Neutrophil (primary cell): ENCODE results near the gene WDR70.

ENCODE experiments used
- H3K27ac ChIP-seq: fragments of 200-600 bp; sonication (generic); 2 replicates; pipeline ENCODE4 v1.5.1; 2016; ENCODE audit warnings: mild to moderate bottlenecking, moderate library complexity
- H3K27me3 ChIP-seq: fragments of 200-600 bp; sonication (generic); 2 replicates; pipeline ENCODE4 v1.6.0; 2016; ENCODE audit warnings: mild to moderate bottlenecking
- H3K36me3 ChIP-seq: fragments of 200-600 bp; sonication (generic); 2 replicates; pipeline ENCODE4 v1.5.1; 2017
- H3K4me1 ChIP-seq, 2 experiments: fragments of 200-600 bp in 1 of 2; sonication (generic) in 1 of 2; 1 replicate in 1 of 2; 2 replicates in 1 of 2; pipeline versions ENCODE4 v1.5.1 to v1.6.1; 2013 to 2016; ENCODE audit warnings: low read depth in 1 of 2, low read length in 1 of 2, mild to moderate bottlenecking in 1 of 2, moderate library complexity in 1 of 2; ENCODE audit not compliant: control insufficient read depth in 1 of 2, insufficient read depth in 1 of 2
- H3K4me3 ChIP-seq, 2 experiments: fragments of 200-600 bp in 1 of 2; sonication (generic) in 1 of 2; 1 replicate in 1 of 2; 2 replicates in 1 of 2; pipeline ENCODE4 v1.5.1; 2013 to 2016; ENCODE audit warnings: low read depth in 1 of 2, low read length in 1 of 2, mild to moderate bottlenecking in 1 of 2, moderate library complexity in 1 of 2
- H3K9me3 ChIP-seq: fragments of 200-600 bp; sonication (generic); 2 replicates; pipeline ENCODE4 v1.5.1; 2016
- CTCF ChIP-seq: fragments of 200-600 bp; sonication (generic); IDR thresholded peaks from 2 replicates; pipeline ENCODE4 v1.5.1; 2016; ENCODE audit warnings: antibody characterized with exemption

WDR70 gene

GRCh38 chr5:37567566-37567965 is 188.4 kb downstream of the WDR70 start:
- TF ChIP-seq CTCF: no peak
- H3K36me3 ChIP-seq: no peaks in the 10 kb centered on the region
- H3K4me1 ChIP-seq: peaks cover 11 to 18% of the 10 kb centered on the region in 2 experiments
- H3K4me3 ChIP-seq: no peak overlapping the region
- no peak overlapping the region for H3K27ac ChIP-seq
- no peaks in the 10 kb centered on the region for H3K9me3 ChIP-seq
- no peaks in the 10 kb centered on the region for H3K27me3 ChIP-seq

DNA sequence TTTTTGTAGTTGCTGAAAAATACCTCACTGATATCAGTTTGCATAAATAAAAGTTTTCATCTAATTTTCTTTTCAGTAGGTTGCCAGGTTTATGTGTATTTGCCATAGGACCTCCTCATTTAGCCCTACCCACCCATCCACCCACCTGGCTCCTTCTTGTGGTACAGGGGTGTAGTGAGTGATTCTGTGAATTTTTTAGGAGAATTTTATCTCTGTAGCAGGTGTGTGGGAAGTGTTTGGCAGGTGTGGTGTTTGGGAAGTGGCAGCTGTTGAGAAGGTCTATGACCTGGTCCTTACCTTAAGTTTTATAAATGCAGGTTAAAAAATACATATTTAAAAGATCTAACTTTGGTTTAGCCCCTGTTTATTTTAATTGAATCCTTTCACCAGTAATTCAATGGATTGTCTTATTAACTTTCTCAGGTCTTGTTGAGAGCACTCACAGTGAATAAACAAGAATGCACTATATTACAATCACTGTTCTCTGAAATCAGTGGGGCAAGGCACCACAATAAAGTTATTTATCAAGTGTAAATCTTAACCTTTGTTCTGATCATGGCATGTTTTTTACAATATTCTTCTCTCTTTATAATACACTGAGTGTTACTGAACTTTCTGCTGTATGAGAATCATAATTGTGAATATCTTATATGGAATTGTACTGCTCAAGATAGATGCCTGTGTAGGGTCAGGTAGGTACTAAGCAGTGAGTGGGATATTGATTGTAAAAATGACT is 189.1 kb downstream of the WDR70 start:
- Histone ChIP-seq H3K4me1 (peaks cover 11 to 21% of the 10 kb centered on the region in 2 experiments), H3K36me3 (no peaks in the 10 kb centered on the region), H3K9me3 (no peaks in the 10 kb centered on the region), H3K27ac (no peak overlapping the region), H3K27me3 (no peaks in the 10 kb centered on the region), H3K4me3 (no peak overlapping the region)
- no peak for TF ChIP-seq CTCF

GRCh38 chr5:37568893-37569292 is 189.8 kb downstream of the WDR70 start:
- Histone ChIP-seq H3K27me3 (no peaks in the 10 kb centered on the region), H3K4me3 (no peak overlapping the region), H3K36me3 (no peaks in the 10 kb centered on the region), H3K27ac (peak overlapping the region; percentile 21), H3K4me1 (peaks cover 11 to 21% of the 10 kb centered on the region in 2 experiments), H3K9me3 (no peaks in the 10 kb centered on the region)
- no peak for TF ChIP-seq CTCF

DNA sequence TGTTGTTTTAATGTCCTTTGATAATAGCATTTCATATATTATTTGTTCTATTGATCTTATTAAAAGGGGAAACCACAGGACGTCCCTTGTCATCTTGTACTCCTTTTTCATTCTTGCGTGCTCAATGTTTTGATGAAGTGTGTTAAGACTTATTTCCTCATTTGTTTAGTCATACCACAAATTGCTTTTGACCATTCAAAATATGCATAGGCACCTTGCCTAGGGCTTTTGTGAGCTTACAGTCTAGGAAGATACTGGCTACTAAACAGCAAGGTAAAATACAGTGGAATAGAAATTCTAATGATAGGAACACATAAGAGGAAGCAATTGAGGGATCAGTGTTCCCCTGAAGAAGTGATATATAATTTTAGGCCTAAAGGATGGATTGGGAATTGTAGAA is 190.3 kb downstream of the WDR70 start:
- Histone ChIP-seq H3K36me3 (no peaks in the 10 kb centered on the region), H3K27ac (peak overlapping the region; percentile 21), H3K27me3 (no peaks in the 10 kb centered on the region), H3K4me3 (no peak overlapping the region), H3K4me1 (peaks cover 11 to 21% of the 10 kb centered on the region in 2 experiments), H3K9me3 (no peaks in the 10 kb centered on the region)
- TF ChIP-seq CTCF: no peak

- H3K4me1 ChIP-seq: peaks cover 11 to 21% of the 10 kb centered on the region in 2 experiments
- no peak for TF ChIP-seq CTCF
- no peaks in the 10 kb centered on the region for H3K27me3 ChIP-seq
- H3K27ac ChIP-seq: no peak overlapping the region
- H3K36me3 ChIP-seq: no peaks in the 10 kb centered on the region
- no peak overlapping the region for H3K4me3 ChIP-seq
- no peaks in the 10 kb centered on the region for H3K9me3 ChIP-seq
Observed at GRCh38 chr5:37570597-37570996, 191.5 kb downstream of the WDR70 start.
